Raji (cell line): ENCODE measurements around the gene BHLHE40.

Experiments used
- POLR2A ChIP-seq: IDR thresholded peaks from 2 replicates; pipeline ENCODE4 v1.6.1; 2011; ENCODE audit warnings: low read depth, low read length, control low read depth; ENCODE audit not compliant: insufficient read depth

BHLHE40 gene

GRCh38 chr3:4953119-4953518 lies 26.1 kb upstream of the BHLHE40 start:
- no peak for TF ChIP-seq POLR2A

GRCh38 chr3:4954256-4955000 lies 24.8 kb upstream of the BHLHE40 start:
- TF ChIP-seq POLR2A, result no peak

GRCh38 chr3:4956099-4956498 lies 23.1 kb upstream of the BHLHE40 start:
- TF ChIP-seq POLR2A, result no peak

- TF ChIP-seq POLR2A, result no peak
These were observed 22.5 kb upstream of the BHLHE40 start for GRCh38 chr3:4956738-4957137.

- no peak for TF ChIP-seq POLR2A
These were observed 21.3 kb upstream of the BHLHE40 start for GRCh38 chr3:4957978-4958377.

- TF ChIP-seq POLR2A, result no peak
These were observed 20.1 kb upstream of the BHLHE40 start for GRCh38 chr3:4959180-4959579.

GRCh38 chr3:4963669-4964570 lies 15.3 kb upstream of the BHLHE40 start:
- no peak for TF ChIP-seq POLR2A

- TF ChIP-seq POLR2A, result no peak
These were observed 7.4 kb upstream of the BHLHE40 start for GRCh38 chr3:4971838-4972237.

- no peak for TF ChIP-seq POLR2A
These were observed 6.3 kb upstream of the BHLHE40 start for GRCh38 chr3:4972652-4973643.

GRCh38 chr3:4974154-4974553 lies 5.1 kb upstream of the BHLHE40 start:
- no peak for TF ChIP-seq POLR2A

- no peak for TF ChIP-seq POLR2A
These were observed 3.1 kb upstream of the BHLHE40 start for GRCh38 chr3:4976109-4976508.

GRCh38 chr3:4977001-4977852 lies 2.0 kb upstream of the BHLHE40 start:
- no peak for TF ChIP-seq POLR2A

GRCh38 chr3:4977853-4978203 lies 1.4 kb upstream of the BHLHE40 start:
- no peak for TF ChIP-seq POLR2A
